GM12872 (cell line): ENCODE measurements around the gene LETMD1.

Experiments used
- TF ChIP-seq, protein P1 (sequence below): IDR thresholded peaks from 3 replicates; pipeline ENCODE4 v1.5.1; 2011; ENCODE audit warnings: low read depth, mild to moderate bottlenecking, low read length, moderate library complexity; ENCODE audit not compliant: insufficient read depth

The LETMD1 gene

GRCh38 chr12:51049525-51049924 is 1.4 kb downstream of the LETMD1 start:
- TF ChIP-seq, protein P1, sequence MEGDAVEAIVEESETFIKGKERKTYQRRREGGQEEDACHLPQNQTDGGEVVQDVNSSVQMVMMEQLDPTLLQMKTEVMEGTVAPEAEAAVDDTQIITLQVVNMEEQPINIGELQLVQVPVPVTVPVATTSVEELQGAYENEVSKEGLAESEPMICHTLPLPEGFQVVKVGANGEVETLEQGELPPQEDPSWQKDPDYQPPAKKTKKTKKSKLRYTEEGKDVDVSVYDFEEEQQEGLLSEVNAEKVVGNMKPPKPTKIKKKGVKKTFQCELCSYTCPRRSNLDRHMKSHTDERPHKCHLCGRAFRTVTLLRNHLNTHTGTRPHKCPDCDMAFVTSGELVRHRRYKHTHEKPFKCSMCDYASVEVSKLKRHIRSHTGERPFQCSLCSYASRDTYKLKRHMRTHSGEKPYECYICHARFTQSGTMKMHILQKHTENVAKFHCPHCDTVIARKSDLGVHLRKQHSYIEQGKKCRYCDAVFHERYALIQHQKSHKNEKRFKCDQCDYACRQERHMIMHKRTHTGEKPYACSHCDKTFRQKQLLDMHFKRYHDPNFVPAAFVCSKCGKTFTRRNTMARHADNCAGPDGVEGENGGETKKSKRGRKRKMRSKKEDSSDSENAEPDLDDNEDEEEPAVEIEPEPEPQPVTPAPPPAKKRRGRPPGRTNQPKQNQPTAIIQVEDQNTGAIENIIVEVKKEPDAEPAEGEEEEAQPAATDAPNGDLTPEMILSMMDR = no peak

DNA sequence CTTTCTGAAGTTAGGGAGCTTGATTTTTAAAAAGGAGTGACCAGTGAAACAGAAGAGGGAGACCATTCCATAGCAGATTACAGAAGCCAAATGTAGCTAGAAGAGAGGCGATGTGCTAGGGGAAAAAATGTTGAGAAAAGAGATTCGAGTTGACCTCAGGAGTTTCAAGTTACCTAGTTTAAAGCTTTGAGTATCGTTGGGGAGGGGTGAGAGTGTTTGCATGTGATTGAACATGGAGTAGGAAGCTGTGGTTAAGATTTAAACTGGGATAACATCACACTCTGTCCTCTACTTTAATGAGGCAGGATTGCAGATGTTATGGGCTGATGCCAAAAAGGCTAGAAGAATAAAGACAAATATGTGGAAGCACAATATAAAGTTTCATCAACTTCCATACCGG is 3.7 kb downstream of the LETMD1 start:
- TF ChIP-seq, protein P1 = no peak

- TF ChIP-seq, protein P1 = no peak
Measured at GRCh38 chr12:51055060-51055459, 6.9 kb downstream of the LETMD1 start.

GRCh38 chr12:51056242-51056641 is 8.1 kb downstream of the LETMD1 start:
- TF ChIP-seq, protein P1 = no peak

DNA sequence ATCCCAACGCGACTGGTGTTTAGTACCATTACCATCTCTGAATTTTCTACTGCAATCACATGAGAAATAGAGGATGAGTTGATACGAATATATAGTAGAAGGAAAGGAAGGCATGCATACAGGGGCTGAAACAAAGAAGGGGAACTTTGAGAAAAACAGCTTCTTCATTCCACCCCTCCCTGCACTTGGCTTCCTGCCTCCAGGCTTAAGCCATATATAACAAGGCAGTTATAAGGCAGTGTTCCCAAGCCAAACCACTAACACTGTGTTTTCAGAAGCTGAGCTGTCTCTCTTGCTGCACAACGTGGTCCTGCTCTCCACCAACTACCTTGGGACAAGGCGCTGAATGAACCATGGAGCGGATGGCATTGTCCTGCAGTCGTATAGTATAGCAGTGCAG is 11.0 kb downstream of the LETMD1 start:
- TF ChIP-seq, protein P1 = no peak

- TF ChIP-seq, protein P1 = no peak
Measured at GRCh38 chr12:51062631-51063397, 14.7 kb downstream of the LETMD1 start.

DNA sequence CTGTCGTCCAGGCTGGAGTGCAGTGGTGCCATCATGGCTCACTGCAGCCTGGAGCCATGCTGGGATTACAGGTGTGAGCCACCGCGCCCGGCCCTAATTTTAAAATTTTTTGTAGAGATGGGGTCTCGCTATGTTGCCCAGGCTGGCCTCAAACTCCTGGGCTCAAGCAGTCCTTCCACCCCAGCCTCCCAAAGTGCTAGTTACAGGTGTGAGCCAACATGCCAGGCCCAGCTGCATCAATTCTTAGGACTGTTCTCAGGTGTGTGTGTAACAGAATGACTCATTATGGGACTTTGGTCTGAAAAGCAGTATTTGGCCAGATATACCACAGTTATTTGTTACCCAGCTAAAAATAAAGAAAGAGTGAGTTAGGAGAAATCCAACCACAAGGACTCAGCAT is 17.4 kb downstream of the LETMD1 start:
- TF ChIP-seq, protein P1 = no peak
